ENCODE data around the gene PRUNE2. TPM values are rescaled to one million over a fixed set of nuclear protein-coding genes. Genes with fewer than 3 reads are reported as not detected.

PRUNE2 gene
- total and polyA plus RNA-seq, 8 donors, result 1.4 to 19.1 (median 4.6) TPM

- TF ChIP-seq CTCF (IDR thresholded peaks at IDR 0.05), result no peak
- intact Hi-C loops (cut with DNase I), result no loop called here
- ATAC-seq (peak in 1 of 4 donors; percentile 53), FAIRE-seq (no peak), DNase-seq (no peak)
- Histone ChIP-seq H3K27me3 (no peaks in the 10 kb centered on the region), H3K9me3 (no peaks in the 10 kb centered on the region), H3K36me3 (no peaks in the 10 kb centered on the region), H3K4me3 (no peak overlapping the region), H3K27ac (no peak overlapping the region), H3K4me1 (no peaks in the 10 kb centered on the region)
- 66 to 67% methylated on average over 5 of the region's 5 CpGs for WGBS, 2 donors
Observed at GRCh38 chr9:76713381-76713780, 192.5 kb downstream of the PRUNE2 start.

- 38 to 50% methylated on average over 9 of the region's 9 CpGs for WGBS, 2 donors
- ATAC-seq, result no peak
Observed at GRCh38 chr9:76709020-76709419, 196.9 kb downstream of the PRUNE2 start.

GRCh38 chr9:76707510-76707909 lies 198.4 kb downstream of the PRUNE2 start:
- no peaks in the 10 kb centered on the region for H3K36me3 ChIP-seq
- intact Hi-C loops (cut with DNase I), result loop anchor here in 2 of 3 donors (5.0 to 10.0 kb wide), 2 partner anchors 253 to 260 kb away; partner anchors contain the start of gene GCNT1 (in 1 of the 2)
- H3K27ac ChIP-seq, result no peak overlapping the region
- TF ChIP-seq CTCF (IDR thresholded peaks at IDR 0.05), result no peak
- no peaks in the 10 kb centered on the region for H3K9me3 ChIP-seq
- H3K4me1 ChIP-seq, result no peaks in the 10 kb centered on the region
- FAIRE-seq (no peak), DNase-seq (no peak), ATAC-seq (no peak)
- peaks cover 0 to 3% (median 0%) of the 10 kb centered on the region in 4 donors for H3K27me3 ChIP-seq
- WGBS, 2 donors, result 42 to 61% methylated on average over 6 of the region's 6 CpGs
- H3K4me3 ChIP-seq, result no peak overlapping the region

More at GRCh38 chr9:76709020-76709419, 196.9 kb downstream of the PRUNE2 start:
- no peak for FAIRE-seq
- intact Hi-C loops (cut with DNase I), result loop anchor here in 2 of 3 donors (5.0 to 10.0 kb wide), 2 partner anchors 254 to 262 kb away; partner anchors contain the start of gene GCNT1 (in 1 of the 2)
- DNase-seq, result no peak
- no peaks in the 10 kb centered on the region for H3K9me3 ChIP-seq
- no peak overlapping the region for H3K4me3 ChIP-seq
- peaks cover 0 to 3% (median 0%) of the 10 kb centered on the region in 4 donors for H3K27me3 ChIP-seq
- TF ChIP-seq CTCF (IDR thresholded peaks at IDR 0.05), result no peak
- no peaks in the 10 kb centered on the region for H3K36me3 ChIP-seq
- no peak overlapping the region for H3K27ac ChIP-seq
- no peaks in the 10 kb centered on the region for H3K4me1 ChIP-seq

- peak in 3 of 4 donors; percentile 86 to 89 (median 89) for ATAC-seq
- FAIRE-seq, result no peak
- DNase-seq, result peak in 1 of 6 donors; percentile 18
- Histone ChIP-seq H3K27ac (no peak overlapping the region), H3K4me3 (no peak overlapping the region), H3K36me3 (no peaks in the 10 kb centered on the region), H3K9me3 (no peaks in the 10 kb centered on the region), H3K27me3 (peaks cover 0 to 3% (median 2%) of the 10 kb centered on the region in 4 donors), H3K4me1 (no peaks in the 10 kb centered on the region)
- intact Hi-C loops (cut with DNase I), result loop anchor here in 2 of 3 donors (5.0 to 10.0 kb wide), 2 partner anchors 250 to 257 kb away; partner anchors contain the start of gene GCNT1 (in 1 of the 2)
- TF ChIP-seq CTCF (IDR thresholded peaks at IDR 0.05), result peak in 3 of 4 donors; percentile 25 to 57 (median 48)
- WGBS, 2 donors, result 8 to 11% methylated on average over 9 of the region's 9 CpGs
Observed at GRCh38 chr9:76704593-76705204, 201.2 kb downstream of the PRUNE2 start.

- H3K4me3 ChIP-seq, result no peak overlapping the region
- no peak for FAIRE-seq
- peak in 1 of 4 donors; percentile 31 for ATAC-seq
Observed at GRCh38 chr9:76703270-76703669, 202.6 kb downstream of the PRUNE2 start.

More at GRCh38 chr9:76703270-76703669, 202.6 kb downstream of the PRUNE2 start:
- DNase-seq, result no peak
- no peaks in the 10 kb centered on the region for H3K36me3 ChIP-seq
- no peaks in the 10 kb centered on the region for H3K4me1 ChIP-seq
- H3K27me3 ChIP-seq, result peaks cover 0 to 3% (median 2%) of the 10 kb centered on the region in 4 donors
- intact Hi-C loops (cut with DNase I), result loop anchor here in 1 of 3 donors (10.0 kb wide), 1 partner anchor 248 kb away; the partner anchor contains the start of gene GCNT1
- no peak for TF ChIP-seq CTCF (IDR thresholded peaks at IDR 0.05)
- H3K27ac ChIP-seq, result no peak overlapping the region
- WGBS, 2 donors, result 58 to 63% methylated on average over 7 of the region's 7 CpGs
- no peaks in the 10 kb centered on the region for H3K9me3 ChIP-seq
